IMR-90 (cell line): Measurements from ENCODE around the gene ME3. TPM values are rescaled to one million over a fixed set of nuclear protein-coding genes. Genes with fewer than 3 reads are reported as not detected.
A peak's percentile ranks its signal among the peaks of the same experiment; 100 is the strongest.

Source experiments
- ATAC-seq: fragments of 200-7000 bp; cut with Tn5 transposase; 2 replicates; pipeline ENCODE4 v1.9.1; 2020; ENCODE audit warnings: low read depth, mild to moderate bottlenecking, moderate library complexity
- BruUV-seq: library from RNA; stranded (reverse); fragments of 400-500 nt; replicated peaks from 2 replicates; lab custom pipeline; 2021; lab: Mats Ljungman, UMichigan
- CTCF ChIA-PET: fragments of 300-600 bp; formaldehyde crosslinking; extraction: SDS; loops from one replicate; lab custom pipeline; 2021; ENCODE audit warnings: antibody characterized with exemption; lab: Yijun Ruan, JAX
- POLR2A ChIA-PET: fragments of 300-600 bp; sonication (Branson Sonifier 250); formaldehyde crosslinking; loops from one replicate; lab custom pipeline; 2022; ENCODE audit warnings: antibody characterized with exemption; ENCODE audit not compliant: unreplicated experiment; lab: Charles Lee
- DNase-seq: peaks from one replicate; pipeline ENCODE4 v3.0.0; 2013
- H2AFZ ChIP-seq: replicated peaks from 2 replicates; pipeline ENCODE3; 2013; ENCODE audit warnings: low read length, mild to moderate bottlenecking; ENCODE audit not compliant: poor library complexity
- H2AK5ac ChIP-seq: 2 replicates; pipeline ENCODE4 v1.6.1; 2013; ENCODE audit warnings: low read depth, low read length, inconsistent platforms
- H2AK9ac ChIP-seq: replicated peaks from 2 replicates; pipeline ENCODE3; 2013; ENCODE audit warnings: mild to moderate bottlenecking, low read depth, low read length, moderate library complexity; ENCODE audit not compliant: poor library complexity
- H2BK120ac ChIP-seq: 2 replicates; pipeline ENCODE4 v1.6.1; 2013; ENCODE audit warnings: low read depth, low read length, inconsistent platforms
- H2BK15ac ChIP-seq: 3 replicates; pipeline ENCODE4 v1.6.1; 2013; ENCODE audit warnings: low read depth, low read length, inconsistent platforms
- H2BK20ac ChIP-seq: 2 replicates; pipeline ENCODE4 v1.6.1; 2013; ENCODE audit warnings: low read depth, mild to moderate bottlenecking, inconsistent platforms, low read length, moderate library complexity
- H2BK5ac ChIP-seq: 2 replicates; pipeline ENCODE4 v1.6.1; 2013; ENCODE audit warnings: mild to moderate bottlenecking, low read depth, low read length, inconsistent platforms; ENCODE audit not compliant: poor library complexity, severe bottlenecking
- H3K14ac ChIP-seq: replicated peaks from 2 replicates; pipeline ENCODE4 v1.6.1; 2013; ENCODE audit warnings: low read depth, low read length, inconsistent platforms
- H3K18ac ChIP-seq: 2 replicates; pipeline ENCODE4 v1.6.1; 2013; ENCODE audit warnings: low read depth, low read length, control low read depth
- H3K23ac ChIP-seq: 2 replicates; pipeline ENCODE4 v1.6.1; 2013; ENCODE audit warnings: low read depth, low read length, inconsistent platforms
- H3K27ac ChIP-seq: 2 replicates; pipeline ENCODE4 v1.5.1; 2013; ENCODE audit warnings: mild to moderate bottlenecking, control low read depth, low read length; ENCODE audit not compliant: insufficient read depth
- H3K27me3 ChIP-seq: 2 replicates; pipeline ENCODE4 v1.6.1; 2013; ENCODE audit warnings: low read length; ENCODE audit not compliant: control insufficient read depth, insufficient read depth
- H3K36me3 ChIP-seq: 2 replicates; pipeline ENCODE4 v1.6.1; 2013; ENCODE audit warnings: low read length, mixed read lengths; ENCODE audit not compliant: control insufficient read depth, insufficient read depth
- H3K4ac ChIP-seq: 2 replicates; pipeline ENCODE4 v1.6.1; 2013; ENCODE audit warnings: low read depth, low read length, inconsistent platforms
- H3K4me1 ChIP-seq: 2 replicates; pipeline ENCODE4 v1.6.1; 2013; ENCODE audit warnings: low read length, mixed read lengths; ENCODE audit not compliant: control insufficient read depth, insufficient read depth
- H3K4me2 ChIP-seq: 2 replicates; pipeline ENCODE4 v1.6.1; 2013; ENCODE audit warnings: low read depth, mild to moderate bottlenecking, control low read depth, low read length, moderate library complexity
- H3K4me3 ChIP-seq: 2 replicates; pipeline ENCODE4 v1.5.1; 2013; ENCODE audit warnings: low read depth, mild to moderate bottlenecking, control low read depth, low read length, moderate library complexity; ENCODE audit not compliant: insufficient read depth
- H3K56ac ChIP-seq: 2 replicates; pipeline ENCODE4 v1.6.1; 2013; ENCODE audit warnings: low read length, inconsistent platforms; ENCODE audit not compliant: insufficient read depth; ENCODE audit errors: extremely low read depth
- H3K79me1 ChIP-seq, 2 experiments: 2 replicates each; pipeline ENCODE4 v1.6.1; 2013; ENCODE audit warnings: low read length in 2 of 2, inconsistent platforms in 1 of 2, low read depth in 1 of 2
- H3K9ac ChIP-seq: 2 replicates; pipeline ENCODE4 v1.6.1; 2013; ENCODE audit warnings: low read depth, low read length, control low read depth
- H3K9me1 ChIP-seq: 2 replicates; pipeline ENCODE4 v1.6.1; 2013; ENCODE audit warnings: low read length, inconsistent platforms; ENCODE audit not compliant: insufficient read depth
- H3K9me3 ChIP-seq: 2 replicates; pipeline ENCODE4 v1.6.1; 2013; ENCODE audit warnings: low read length; ENCODE audit not compliant: control insufficient read depth, insufficient read depth
- H4K20me1 ChIP-seq: 2 replicates; pipeline ENCODE4 v1.6.1; 2013; ENCODE audit warnings: low read length, inconsistent platforms; ENCODE audit not compliant: insufficient read depth
- H4K5ac ChIP-seq: 2 replicates; pipeline ENCODE4 v1.6.1; 2013; ENCODE audit warnings: mild to moderate bottlenecking, low read depth, low read length, control low read depth
- H4K8ac ChIP-seq, 2 experiments: 2 replicates each; pipeline ENCODE4 v1.6.1; 2013; ENCODE audit warnings: low read depth in 2 of 2, low read length in 2 of 2, control low read depth in 1 of 2, inconsistent platforms in 1 of 2
- H4K91ac ChIP-seq: 2 replicates; pipeline ENCODE4 v1.6.1; 2013; ENCODE audit warnings: low read depth, low read length, inconsistent platforms; ENCODE audit not compliant: insufficient read depth
- BHLHE40 ChIP-seq: fragments of 150-350 bp; IDR thresholded peaks from 2 replicates; pipeline ENCODE4 v1.6.1; 2016; ENCODE audit warnings: mild to moderate bottlenecking, low read depth, low read length
- CEBPB ChIP-seq: IDR thresholded peaks from 2 replicates; pipeline ENCODE4 v1.6.1; 2012; ENCODE audit warnings: low read depth, low read length, improper control_type of control experiment
- RCOR1 ChIP-seq: IDR thresholded peaks from 2 replicates; pipeline ENCODE4 v1.6.1; 2012; ENCODE audit warnings: mild to moderate bottlenecking, low read length, improper control_type of control experiment; ENCODE audit not compliant: insufficient replicate concordance
- WGBS, 2 experiments: methylation state at CpG; one replicate each; pipeline versions ENCODE4 v1.1.5 to v1.1.7; 2013; ENCODE audit warnings: missing lambda C conversion rate in 2 of 2; ENCODE audit not compliant: insufficient read length in 1 of 2; ENCODE audit errors: extremely low coverage in 2 of 2; 5-methylcytosine and 5-hydroxymethylcytosine counted together
- dilution Hi-C: fragments of 300-500 bp; cut with HindIII; formaldehyde crosslinking; loops from one replicate; pipeline ENCODE4 v1.14.3; 2018; ENCODE audit warnings: low sequenced_read_pairs; ENCODE audit not compliant: unreplicated experiment
- in situ Hi-C: fragments of 300-500 bp; cut with MboI; formaldehyde crosslinking; loops from 3 replicates; pipeline ENCODE4 v1.14.3; 2019; ENCODE audit warnings: low sequenced_read_pairs, inconsistent platforms, mixed read lengths
- intact Hi-C: fragments of 100-400 bp; cut with micrococcal nuclease; formaldehyde crosslinking; loops from 2 replicates; pipeline ENCODE4 v1.10.0; 2022
- polyA plus RNA-seq, 3 experiments: library from polyadenylated mRNA; depleted of rRNA; stranded (reverse); fragments of >200 nt; gene quantifications; 2 replicates each; pipeline ENCODE4 v1.2.3, GENCODE V29; 2012; ENCODE audit warnings: low replicate concordance in 1 of 3
- total RNA-seq: library from RNA; depleted of rRNA; stranded (reverse); fragments of >200 nt; gene quantifications from 2 replicates; pipeline ENCODE4 v1.2.3, GENCODE V29; 2012

ME3 gene
- total and polyA plus RNA-seq, 2 of the 4 experiments (the other 2 are of a cell fraction): 7.8 to 9.0 TPM

GRCh38 chr11:86592047-86592591 is 80.3 kb downstream of the ME3 start:
- peak overlapping the region; percentile 79 for H4K91ac ChIP-seq
- H2AK5ac ChIP-seq: peak overlapping the region; percentile 93
- H2BK5ac ChIP-seq: peak overlapping the region; percentile 90
- H3K4ac ChIP-seq: peak overlapping the region; percentile 90
- peaks cover 0 to 15% of the 10 kb centered on the region in 2 experiments; a peak in 1 of 4 replicates for H3K79me1 ChIP-seq
- H3K14ac ChIP-seq: peak overlapping the region; percentile 83
- ChIA-PET POLR2A (no interaction called here), CTCF (no interaction called here)
- peak overlapping the region; percentile 87 for H2BK120ac ChIP-seq
- no peak overlapping the region; the same call in 1 of the 2 replicates for H3K27ac ChIP-seq
- BruUV-seq: no TSS peak
- H2AFZ ChIP-seq: no peak overlapping the region
- H4K8ac ChIP-seq: peak overlapping the region; percentile 48 to 78; a peak in 3 of 4 replicates
- WGBS, 2 experiments: no CpG with 5 or more reads among the region's 1 CpG
- no peaks in the 10 kb centered on the region for H4K20me1 ChIP-seq
- no peaks in the 10 kb centered on the region for H3K27me3 ChIP-seq
- H3K56ac ChIP-seq: peak overlapping the region; percentile 47
- peak overlapping the region; percentile 74 for H2AK9ac ChIP-seq
- no peak overlapping the region; the same call in 1 of the 2 replicates for H3K9ac ChIP-seq
- dilution Hi-C loops: no loop called here
- H3K9me3 ChIP-seq: no peaks in the 10 kb centered on the region
- peaks cover 19% of the 10 kb centered on the region for H3K9me1 ChIP-seq
- H3K36me3 ChIP-seq: no peaks in the 10 kb centered on the region
- H4K5ac ChIP-seq: peak overlapping the region; percentile 39; the same call in 1 of the 2 replicates
- H3K4me2 ChIP-seq: no peak overlapping the region; the same call in 1 of the 2 replicates
- peak overlapping the region; percentile 89; the same call in 1 of the 2 replicates for H3K18ac ChIP-seq
- H2BK15ac ChIP-seq: peak overlapping the region; percentile 89; the same call in 1 of the 3 replicates
- in situ Hi-C loops: no loop called here
- peak overlapping the region; percentile 80 for H2BK20ac ChIP-seq
- no peak overlapping the region for H3K4me3 ChIP-seq
- H3K23ac ChIP-seq: peak overlapping the region; percentile 82
- ATAC-seq: peak; percentile 64
- intact Hi-C loops: no loop called here
- DNase-seq: peak; percentile 68
- H3K4me1 ChIP-seq: peaks cover 9% of the 10 kb centered on the region
- TF ChIP-seq RCOR1 (peak; percentile 22), CEBPB (no peak), BHLHE40 (peak; percentile 41; the same call in 1 of the 2 replicates)
